Superior temporal gyrus (tissue), 1 donor: ENCODE measurements around the gene KIAA1217.
A peak's percentile ranks its signal among the peaks of the same experiment; 100 is the strongest.
"Not testable (repeated sequence)": the region's sequence is repeated elsewhere in the genome, so short reads cannot be mapped to it uniquely, and the experiment has no call there.

Source experiments
- DNase-seq: peaks from one replicate; pipeline ENCODE4 v3.0.0-alpha.2; 2016; ENCODE audit errors: extremely low spot score

KIAA1217 gene

GRCh38 chr10:24440817-24441797 is 232.2 kb downstream of the KIAA1217 start:
- DNase-seq = no peak

GRCh38 chr10:24442234-24442633 is 233.3 kb downstream of the KIAA1217 start:
- no peak for DNase-seq

GRCh38 chr10:24442641-24443174 is 233.8 kb downstream of the KIAA1217 start:
- not testable (repeated sequence) for DNase-seq

GRCh38 chr10:24444337-24444736 is 235.4 kb downstream of the KIAA1217 start:
- no peak for DNase-seq

- not testable (repeated sequence) for DNase-seq
These were observed 237.0 kb downstream of the KIAA1217 start for GRCh38 chr10:24445958-24446357.

- DNase-seq = no peak
These were observed 237.8 kb downstream of the KIAA1217 start for GRCh38 chr10:24446739-24447138.

GRCh38 chr10:24448351-24448999 is 239.5 kb downstream of the KIAA1217 start:
- no peak for DNase-seq

- DNase-seq = no peak
These were observed 240.4 kb downstream of the KIAA1217 start for GRCh38 chr10:24449321-24449740.

GRCh38 chr10:24449769-24450310 is 240.9 kb downstream of the KIAA1217 start:
- no peak for DNase-seq

- DNase-seq = peak; percentile 48
These were observed 242.4 kb downstream of the KIAA1217 start for GRCh38 chr10:24451325-24451820.

GRCh38 chr10:24452030-24452429 is 243.1 kb downstream of the KIAA1217 start:
- DNase-seq = no peak

- DNase-seq = no peak
These were observed 244.5 kb downstream of the KIAA1217 start for GRCh38 chr10:24453404-24453830.

GRCh38 chr10:24453973-24454372 is 245.0 kb downstream of the KIAA1217 start:
- DNase-seq = peak; percentile 21

GRCh38 chr10:24455447-24455846 is 246.5 kb downstream of the KIAA1217 start:
- DNase-seq = peak; percentile 43

- no peak for DNase-seq
These were observed 247.4 kb downstream of the KIAA1217 start for GRCh38 chr10:24456322-24456721.

GRCh38 chr10:24457661-24458318 is 248.9 kb downstream of the KIAA1217 start:
- DNase-seq = no peak

- DNase-seq = no peak
These were observed 250.9 kb downstream of the KIAA1217 start for GRCh38 chr10:24459836-24460235.

- DNase-seq = no peak
These were observed 253.4 kb downstream of the KIAA1217 start for GRCh38 chr10:24462291-24462813.

GRCh38 chr10:24462889-24463552 is 254.1 kb downstream of the KIAA1217 start:
- no peak for DNase-seq

GRCh38 chr10:24463611-24464426 is 254.9 kb downstream of the KIAA1217 start:
- no peak for DNase-seq
